Activated CD8-positive, alpha-beta memory T cell treated with anti-CD3 and anti-CD28 coated beads, Interleukin-2, amount 50 U/mL, for 1 hour (primary cell): ENCODE results near the gene CIITA.
"Not testable (repeated sequence)": the region's sequence is repeated elsewhere in the genome, so short reads cannot be mapped to it uniquely, and the experiment has no call there.

Experiments
- DNase-seq: peaks from one replicate; pipeline ENCODE4 v3.0.0-alpha.2; 2020; ENCODE audit errors: extremely low read depth

CIITA gene

DNA sequence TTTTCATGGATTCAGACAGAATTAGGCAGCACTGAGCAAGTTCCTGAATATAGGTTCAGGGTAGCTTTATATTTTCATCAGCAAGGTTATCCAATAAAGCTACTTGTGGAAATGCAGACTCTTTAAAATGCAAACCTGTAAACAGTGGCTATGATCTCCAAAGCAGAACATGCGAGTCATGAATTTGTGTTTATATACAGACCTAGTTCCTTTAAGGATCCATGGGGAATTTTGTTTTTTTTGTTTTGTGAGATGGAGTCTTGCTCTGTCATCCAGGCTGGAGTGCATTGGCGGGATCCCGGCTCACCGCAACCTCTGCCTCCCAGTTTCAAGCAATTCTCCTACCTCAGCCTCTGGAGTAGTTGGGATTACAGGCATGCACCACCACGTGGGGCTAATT is 82.2 kb downstream of the CIITA start:
- DNase-seq, result no peak

GRCh38 chr16:10961231-10961630 is 84.2 kb downstream of the CIITA start:
- DNase-seq, result no peak

GRCh38 chr16:10964039-10964890 is 87.3 kb downstream of the CIITA start:
- DNase-seq, result no peak

DNA sequence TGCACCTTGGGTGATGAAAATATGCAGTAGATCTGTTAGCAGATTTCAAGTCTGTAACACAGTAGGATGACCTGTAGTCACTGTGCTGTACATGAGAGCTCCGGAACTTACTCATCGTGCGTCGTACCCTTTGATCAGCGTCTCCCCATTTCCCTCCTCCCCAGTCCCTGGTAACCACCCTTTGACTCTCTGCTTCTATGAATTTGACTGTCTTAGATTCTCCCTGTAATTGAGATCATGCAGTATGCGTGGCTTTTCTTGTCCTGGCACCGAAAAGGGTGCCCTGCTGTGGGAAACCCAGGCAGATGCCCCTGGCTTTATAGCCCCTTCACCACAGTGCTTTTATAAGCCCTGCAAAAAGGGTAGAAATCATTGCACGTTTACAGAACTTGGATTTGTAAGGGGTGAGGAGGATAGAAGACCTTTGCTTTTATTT is 87.9 kb downstream of the CIITA start:
- DNase-seq, result peak; percentile 24

DNA sequence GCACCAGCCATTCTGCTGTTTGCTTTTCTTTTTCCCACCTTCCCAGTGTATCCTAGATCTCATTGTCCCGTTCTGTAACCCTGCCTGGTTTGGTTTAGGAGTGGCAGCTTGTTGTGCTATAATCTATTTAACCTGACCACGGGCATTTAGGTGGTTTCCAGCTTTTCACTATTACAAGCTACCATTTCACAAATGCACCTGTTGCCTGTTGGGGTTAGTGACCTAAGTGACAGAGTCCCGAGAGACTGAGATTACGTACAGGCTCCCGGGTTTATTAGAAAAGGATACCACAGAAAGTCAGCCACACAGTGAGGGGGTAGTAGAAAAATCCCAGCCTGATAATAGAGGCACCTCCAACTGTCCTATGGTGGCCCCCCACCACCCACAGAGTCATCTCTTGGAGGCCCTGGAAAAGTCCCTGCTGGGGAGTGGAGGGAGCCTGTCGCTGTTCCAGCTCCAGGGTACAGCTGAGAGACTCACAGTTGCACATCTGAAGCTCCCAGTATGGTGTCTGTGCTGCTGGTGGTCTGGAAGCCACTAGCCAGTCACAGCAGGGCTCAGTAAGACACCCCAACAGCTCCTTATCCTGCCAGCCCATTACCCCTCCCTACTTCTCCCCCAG is 88.5 kb downstream of the CIITA start:
- DNase-seq, result no peak

DNA sequence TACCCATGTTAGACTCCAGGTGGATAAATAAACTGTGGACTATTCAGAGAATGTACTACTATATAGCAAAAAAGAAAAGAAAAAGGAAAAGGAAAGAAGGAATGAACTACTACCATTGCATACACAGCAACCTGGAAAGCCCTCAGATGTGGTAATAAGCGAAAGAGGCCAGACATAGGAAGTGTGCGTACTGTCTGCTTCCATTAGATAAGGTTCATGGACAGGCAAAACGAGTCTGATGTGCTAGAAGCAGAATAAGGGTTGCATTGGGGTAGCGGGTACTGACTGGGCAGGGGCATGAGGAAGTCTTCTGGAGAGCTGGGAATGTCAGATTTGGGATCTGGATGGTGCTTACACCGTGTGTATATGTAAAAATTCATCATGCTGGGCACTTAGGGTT is 89.1 kb downstream of the CIITA start:
- DNase-seq, result no peak

DNA sequence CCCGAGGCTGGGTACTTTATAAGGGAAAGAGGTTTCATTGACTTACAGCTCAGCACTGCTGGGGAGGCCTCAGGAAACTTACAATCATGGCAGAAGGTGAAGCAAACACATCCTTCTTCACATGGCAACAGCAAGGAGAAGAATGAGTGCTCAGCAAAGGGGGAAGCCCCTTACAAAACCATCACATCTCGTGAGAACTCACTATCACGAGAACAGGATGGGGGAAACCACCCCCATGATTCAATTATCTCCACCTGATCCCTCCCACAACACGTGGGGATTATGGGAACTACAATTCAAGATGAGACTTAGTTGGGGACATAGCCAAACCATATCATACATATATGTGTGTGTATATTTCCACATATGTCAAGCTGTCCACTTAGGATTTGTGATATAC is 89.6 kb downstream of the CIITA start:
- not testable (repeated sequence) for DNase-seq

GRCh38 chr16:10967986-10968385 is 91.0 kb downstream of the CIITA start:
- no peak for DNase-seq

DNA sequence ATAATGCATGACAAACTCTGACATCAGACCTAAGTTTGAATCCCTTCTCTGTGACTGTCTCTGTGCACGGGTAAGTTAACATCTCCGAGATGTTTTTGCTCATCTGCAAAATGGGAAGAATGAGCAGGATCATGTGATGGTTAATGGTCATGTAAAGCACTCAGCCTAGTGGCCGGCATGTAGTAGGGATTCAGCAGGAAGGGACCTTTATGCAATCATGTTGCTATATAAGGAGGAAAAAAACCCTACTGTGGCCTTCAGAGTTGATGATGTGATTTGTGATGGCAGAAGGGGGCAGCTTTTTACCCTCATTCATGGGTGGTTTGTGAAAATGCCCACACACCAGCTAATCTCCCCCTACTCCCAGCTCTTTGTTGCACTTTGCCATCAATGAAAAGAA is 91.5 kb downstream of the CIITA start:
- no peak for DNase-seq

- DNase-seq, result no peak
These were observed 92.6 kb downstream of the CIITA start for GRCh38 chr16:10969615-10970014.

GRCh38 chr16:10970065-10970464 is 93.1 kb downstream of the CIITA start:
- DNase-seq, result no peak

- DNase-seq, result no peak
These were observed 94.6 kb downstream of the CIITA start for GRCh38 chr16:10971560-10971961.

DNA sequence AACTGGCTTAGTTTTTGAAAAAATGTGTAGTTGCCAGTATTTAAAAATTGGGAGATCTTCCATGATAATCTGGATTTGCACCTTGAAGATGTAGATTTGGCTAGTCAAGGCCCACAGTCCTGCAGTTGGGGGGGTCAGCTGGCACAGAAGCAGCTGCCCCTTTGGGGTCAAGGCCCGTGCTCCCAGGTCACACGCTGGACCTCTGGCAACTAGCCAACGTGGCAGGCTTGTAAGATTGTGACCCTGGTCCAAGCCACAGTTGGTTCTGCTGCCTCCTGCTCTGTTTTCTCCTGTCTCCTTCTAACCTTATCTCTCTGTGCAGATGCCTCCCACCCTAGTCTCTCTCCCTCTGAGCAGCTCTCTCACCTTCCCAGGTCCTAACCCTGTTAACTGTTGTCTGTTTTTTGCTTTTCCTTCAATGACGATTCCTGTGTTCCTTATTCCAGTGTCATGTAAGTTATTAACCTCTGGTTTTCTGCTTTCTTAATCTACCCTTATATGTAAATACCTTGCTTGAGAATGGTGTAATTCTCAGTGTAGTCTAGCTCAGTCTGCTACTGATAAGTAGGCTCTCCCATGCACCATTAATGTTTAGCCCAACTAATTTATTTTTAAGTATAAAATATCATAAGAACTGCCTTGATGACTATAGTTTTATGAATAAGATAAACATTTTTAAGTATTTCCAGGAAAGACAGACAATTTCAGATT is 95.3 kb downstream of the CIITA start:
- DNase-seq, result no peak

- DNase-seq, result no peak
These were observed 95.9 kb downstream of the CIITA start for GRCh38 chr16:10972819-10973464.

- no peak for DNase-seq
These were observed 99.6 kb downstream of the CIITA start for GRCh38 chr16:10976634-10977033.

GRCh38 chr16:10978124-10978523 is 101.1 kb downstream of the CIITA start:
- DNase-seq, result no peak

DNA sequence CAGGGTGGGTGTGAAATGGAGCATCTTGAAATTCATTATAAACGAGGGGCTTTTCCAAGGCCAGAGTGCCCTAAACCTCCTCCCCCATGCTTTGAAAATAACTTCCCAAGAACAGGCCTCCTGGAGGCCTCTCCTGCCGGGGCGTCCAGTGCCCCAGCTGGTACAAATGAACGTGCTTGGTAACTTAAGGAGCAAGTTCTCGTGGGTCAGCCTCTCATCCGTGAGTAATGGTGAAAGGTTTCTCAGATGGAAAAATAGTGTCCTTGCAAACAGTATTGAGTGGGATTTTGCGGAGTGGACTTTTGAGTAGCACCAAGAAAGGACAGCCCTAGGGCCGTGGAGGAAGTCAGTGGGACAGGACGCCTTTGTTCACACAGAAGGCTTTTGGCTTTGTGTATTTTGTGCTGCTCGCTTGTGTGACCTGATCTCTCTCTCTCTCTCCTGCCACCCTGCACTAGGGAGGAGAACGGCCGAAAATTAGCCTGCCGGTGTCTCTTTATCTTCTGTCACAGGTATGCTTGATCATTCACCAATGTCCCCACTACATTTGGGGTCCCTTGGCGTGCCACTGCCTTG is 102.0 kb downstream of the CIITA start:
- DNase-seq, result no peak

DNA sequence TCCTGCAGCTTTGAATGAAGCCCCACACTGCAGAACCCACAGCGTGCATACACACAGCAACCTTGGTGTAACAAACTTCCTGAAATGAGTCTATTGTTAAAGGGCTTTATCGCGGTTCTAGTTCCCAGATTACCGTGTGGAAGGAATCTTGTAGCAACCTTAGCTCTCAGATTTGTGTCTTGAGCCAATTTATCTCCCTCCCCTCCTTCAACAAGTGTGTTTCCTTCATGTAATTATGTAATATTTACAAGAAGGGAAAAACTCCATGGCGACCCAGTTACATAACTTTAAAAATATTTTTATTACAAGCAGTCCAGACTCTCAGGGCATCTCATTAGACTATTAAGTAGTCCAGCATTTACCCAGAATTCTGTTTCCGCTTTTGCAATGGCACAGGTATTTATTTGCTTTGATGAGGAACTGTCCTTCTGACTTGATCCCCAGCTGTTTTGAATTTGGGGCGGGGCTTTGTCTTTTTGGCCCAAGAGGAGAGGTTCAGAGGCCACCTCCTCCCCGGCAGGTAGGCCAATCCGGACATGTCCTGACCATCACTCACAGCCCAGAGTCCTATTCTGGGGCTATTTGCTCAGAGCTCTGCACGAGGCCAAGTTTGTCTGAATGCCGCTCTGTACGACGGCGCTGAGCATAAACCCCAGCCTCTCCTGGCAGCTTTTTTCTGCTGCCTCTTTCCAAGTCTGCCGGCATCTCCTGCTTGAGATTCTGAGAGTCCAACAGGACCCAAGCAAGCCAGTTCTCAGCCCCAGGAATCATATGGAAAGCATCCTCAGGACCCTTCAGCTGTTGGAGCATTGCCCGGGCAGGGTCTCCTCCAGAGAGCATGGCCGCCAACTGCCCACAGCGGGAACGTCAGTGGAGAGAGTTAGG is 103.0 kb downstream of the CIITA start:
- DNase-seq, result no peak

- DNase-seq, result no peak
These were observed 103.8 kb downstream of the CIITA start for GRCh38 chr16:10980813-10981212.

DNA sequence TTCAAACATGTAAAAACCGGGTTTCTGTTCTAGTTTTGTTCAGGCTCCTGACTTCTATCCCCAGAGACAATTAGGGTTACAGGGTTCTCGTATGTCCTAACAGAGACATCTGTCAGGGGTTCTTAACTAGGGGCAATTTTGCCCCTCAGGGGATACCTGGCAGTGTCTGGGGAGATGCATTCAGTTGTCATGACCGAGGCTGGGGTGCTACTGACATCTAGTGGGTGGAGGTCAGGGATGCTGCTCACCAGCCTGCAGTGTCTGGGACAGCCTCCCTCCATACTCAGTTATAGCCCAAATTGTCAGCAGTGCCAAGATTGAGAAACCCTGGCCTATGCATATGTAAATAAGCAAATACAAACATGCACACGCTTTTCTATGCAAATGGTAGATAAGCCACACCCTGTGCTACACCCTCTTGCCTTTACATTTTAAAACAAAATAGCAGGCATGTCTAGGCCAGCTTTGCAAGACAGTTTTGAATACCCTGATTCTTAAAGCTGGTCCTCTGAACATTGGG is 104.8 kb downstream of the CIITA start:
- no peak for DNase-seq
